Measurements from ENCODE around the gene ME2.
"Not testable (repeated sequence)": the region's sequence is repeated elsewhere in the genome, so short reads cannot be mapped to it uniquely, and the experiment has no call there.

Gene ME2

DNA sequence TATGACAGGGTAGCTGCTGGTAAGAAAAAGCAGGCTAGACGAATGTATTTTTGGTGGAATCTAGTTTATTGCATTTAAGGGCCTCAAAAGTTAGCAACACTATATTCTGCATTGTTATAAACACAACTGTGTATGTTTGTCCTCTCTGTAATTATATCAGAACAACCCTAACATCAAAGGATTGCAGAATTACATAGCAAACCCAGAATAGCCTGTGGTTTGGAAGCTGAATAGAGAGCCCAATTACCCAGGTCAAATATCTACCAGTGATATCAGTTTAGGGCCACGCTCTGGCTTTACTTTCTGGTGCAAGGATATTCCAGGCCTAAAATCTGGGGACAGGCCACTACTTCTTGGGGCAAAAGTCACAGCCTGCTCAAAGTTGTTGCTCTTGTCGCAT lies 34.0 kb upstream of the ME2 start:
- TF ChIP-seq PAX5 (IDR thresholded peaks at IDR 0.05; ENCODE audit: insufficient read depth, low read length, severe bottlenecking) (no peak), TAF1 (IDR thresholded peaks at IDR 0.05; ENCODE audit: low read depth, low read length) (no peak), POLR2A (IDR thresholded peaks at IDR 0.05; ENCODE audit: low read depth, low read length) (no peak), POLR2AphosphoS5 (IDR thresholded peaks at IDR 0.05; ENCODE audit: low read depth, low read length) (no peak), SPI1 (IDR thresholded peaks at IDR 0.05; ENCODE audit: low read depth, low read length) (no peak), POU2F2 (IDR thresholded peaks at IDR 0.05; ENCODE audit: low read depth, low read length) (no peak)
- no peak for FAIRE-seq
- no peak for DNase-seq (ENCODE audit: insufficient read length, low spot score)

GRCh38 chr18:50847192-50847591 lies 31.7 kb upstream of the ME2 start:
- no peak for TF ChIP-seq POLR2AphosphoS5 (IDR thresholded peaks at IDR 0.05; ENCODE audit: low read depth, low read length)
- TF ChIP-seq PAX5 (IDR thresholded peaks at IDR 0.05; ENCODE audit: insufficient read depth, low read length, severe bottlenecking), result no peak
- DNase-seq (ENCODE audit: insufficient read length, low spot score) (no peak), FAIRE-seq (no peak)

DNA sequence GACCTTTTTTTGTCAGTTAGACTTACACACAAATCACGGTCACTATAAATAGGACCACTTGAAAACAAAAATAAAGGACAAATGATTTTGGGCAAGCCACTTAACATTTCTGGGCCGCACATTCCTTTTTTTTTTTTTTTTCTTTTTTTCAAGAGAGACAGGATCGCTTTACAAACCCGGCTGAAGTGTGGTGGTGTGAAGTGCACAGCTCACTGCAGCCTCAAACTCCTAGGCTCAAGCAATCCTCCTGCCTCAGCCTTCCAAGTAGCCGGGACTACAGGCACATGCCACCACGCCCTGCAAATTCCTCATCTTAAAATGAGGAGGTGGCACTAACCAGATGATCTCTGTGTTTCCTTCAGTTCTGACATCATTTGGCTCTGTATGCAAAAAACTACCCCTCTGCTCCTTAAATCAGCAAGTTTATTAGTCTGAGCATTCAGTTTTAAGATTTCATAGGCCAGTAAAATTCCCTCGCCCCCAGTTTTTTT lies 30.8 kb upstream of the ME2 start:
- TF ChIP-seq POU2F2 (IDR thresholded peaks at IDR 0.05; ENCODE audit: low read depth, low read length), result no peak
- no peak for TF ChIP-seq SPI1 (IDR thresholded peaks at IDR 0.05; ENCODE audit: low read depth, low read length)
- TF ChIP-seq POLR2AphosphoS5 (IDR thresholded peaks at IDR 0.05; ENCODE audit: low read depth, low read length), result no peak
- TF ChIP-seq TAF1 (IDR thresholded peaks at IDR 0.05; ENCODE audit: low read depth, low read length), result no peak
- no peak for TF ChIP-seq POLR2A (IDR thresholded peaks at IDR 0.05; ENCODE audit: low read depth, low read length)
- no peak for TF ChIP-seq PAX5 (IDR thresholded peaks at IDR 0.05; ENCODE audit: insufficient read depth, low read length, severe bottlenecking)
- no peak for DNase-seq (ENCODE audit: insufficient read length, low spot score)
- no peak for FAIRE-seq

DNA sequence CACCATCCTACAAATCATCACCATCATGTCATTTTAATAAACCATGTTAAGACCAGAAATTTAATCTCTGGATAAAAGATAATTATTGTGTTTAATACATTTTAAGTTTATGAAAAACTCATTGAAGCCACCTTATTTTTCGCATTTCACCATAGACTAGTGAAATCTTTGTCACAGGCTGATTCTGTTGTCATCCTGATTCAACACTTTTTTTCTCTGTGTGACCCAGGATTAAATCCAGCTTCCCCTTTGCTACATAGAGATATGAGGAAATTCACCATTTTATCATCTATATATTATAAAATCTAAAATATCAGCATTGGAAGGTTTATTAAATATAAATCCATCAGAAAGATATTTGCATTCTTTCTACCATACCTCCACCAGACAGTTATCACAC lies 29.9 kb upstream of the ME2 start:
- no peak for TF ChIP-seq TAF1 (IDR thresholded peaks at IDR 0.05; ENCODE audit: low read depth, low read length)
- TF ChIP-seq PAX5 (IDR thresholded peaks at IDR 0.05; ENCODE audit: insufficient read depth, low read length, severe bottlenecking), result no peak
- no peak for TF ChIP-seq POU2F2 (IDR thresholded peaks at IDR 0.05; ENCODE audit: low read depth, low read length)
- TF ChIP-seq POLR2A (IDR thresholded peaks at IDR 0.05; ENCODE audit: low read depth, low read length), result no peak
- no peak for TF ChIP-seq POLR2AphosphoS5 (IDR thresholded peaks at IDR 0.05; ENCODE audit: low read depth, low read length)
- TF ChIP-seq SPI1 (IDR thresholded peaks at IDR 0.05; ENCODE audit: low read depth, low read length), result no peak
- FAIRE-seq, result no peak
- DNase-seq (ENCODE audit: insufficient read length, low spot score), result no peak

- no peak for TF ChIP-seq SPI1 (IDR thresholded peaks at IDR 0.05; ENCODE audit: low read depth, low read length)
- TF ChIP-seq TAF1 (IDR thresholded peaks at IDR 0.05; ENCODE audit: low read depth, low read length), result no peak
- TF ChIP-seq POLR2AphosphoS5 (IDR thresholded peaks at IDR 0.05; ENCODE audit: low read depth, low read length), result no peak
- no peak for TF ChIP-seq POU2F2 (IDR thresholded peaks at IDR 0.05; ENCODE audit: low read depth, low read length)
- no peak for TF ChIP-seq PAX5 (IDR thresholded peaks at IDR 0.05; ENCODE audit: insufficient read depth, low read length, severe bottlenecking)
- TF ChIP-seq POLR2A (IDR thresholded peaks at IDR 0.05; ENCODE audit: low read depth, low read length), result no peak
- FAIRE-seq, result no peak
- no peak for DNase-seq (ENCODE audit: insufficient read length, low spot score)
These were observed 29.5 kb upstream of the ME2 start for GRCh38 chr18:50849419-50849821.

DNA sequence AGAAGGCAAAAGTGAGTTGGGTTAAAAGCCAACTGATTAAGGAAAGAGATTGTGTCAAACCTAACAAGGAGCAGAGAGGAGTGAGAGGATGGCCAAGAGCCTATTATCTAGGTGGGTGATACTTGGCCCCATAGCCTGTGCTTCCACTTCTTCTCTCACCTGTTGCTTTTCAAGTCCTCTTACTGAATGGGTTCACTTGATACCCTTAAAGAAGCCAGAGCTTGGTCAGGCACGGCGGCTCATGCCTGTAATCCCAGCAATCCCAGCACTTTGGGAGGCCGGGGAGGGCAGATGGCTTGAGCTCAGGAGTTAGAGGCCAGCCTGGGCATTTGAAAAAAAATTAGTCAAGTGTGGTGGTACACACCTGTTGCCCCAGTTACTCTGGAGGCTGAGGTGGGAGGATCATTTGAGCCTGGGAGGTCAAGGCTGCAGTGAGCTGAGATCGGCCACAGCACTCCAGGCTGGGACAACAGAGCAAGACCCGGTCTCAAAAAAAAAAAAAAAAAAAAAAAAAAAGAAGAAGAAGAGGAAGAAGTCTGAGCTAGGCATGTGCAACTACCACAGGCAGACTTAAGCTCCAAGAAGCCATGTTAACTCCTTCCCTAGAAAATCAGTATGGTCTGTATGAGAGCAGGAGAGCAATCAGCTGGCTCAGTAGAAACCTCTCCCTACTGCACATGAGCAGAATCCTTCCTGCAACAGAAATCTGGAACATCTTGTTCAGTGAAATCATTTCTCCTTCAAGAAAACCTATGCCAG lies 28.4 kb upstream of the ME2 start:
- no peak for FAIRE-seq
- DNase-seq (ENCODE audit: insufficient read length, low spot score), result no peak
- TF ChIP-seq SPI1 (IDR thresholded peaks at IDR 0.05; ENCODE audit: low read depth, low read length) (no peak), PAX5 (IDR thresholded peaks at IDR 0.05; ENCODE audit: insufficient read depth, low read length, severe bottlenecking) (no peak), POLR2AphosphoS5 (IDR thresholded peaks at IDR 0.05; ENCODE audit: low read depth, low read length) (no peak), TAF1 (IDR thresholded peaks at IDR 0.05; ENCODE audit: low read depth, low read length) (no peak), POLR2A (IDR thresholded peaks at IDR 0.05; ENCODE audit: low read depth, low read length) (no peak), POU2F2 (IDR thresholded peaks at IDR 0.05; ENCODE audit: low read depth, low read length) (no peak)

DNA sequence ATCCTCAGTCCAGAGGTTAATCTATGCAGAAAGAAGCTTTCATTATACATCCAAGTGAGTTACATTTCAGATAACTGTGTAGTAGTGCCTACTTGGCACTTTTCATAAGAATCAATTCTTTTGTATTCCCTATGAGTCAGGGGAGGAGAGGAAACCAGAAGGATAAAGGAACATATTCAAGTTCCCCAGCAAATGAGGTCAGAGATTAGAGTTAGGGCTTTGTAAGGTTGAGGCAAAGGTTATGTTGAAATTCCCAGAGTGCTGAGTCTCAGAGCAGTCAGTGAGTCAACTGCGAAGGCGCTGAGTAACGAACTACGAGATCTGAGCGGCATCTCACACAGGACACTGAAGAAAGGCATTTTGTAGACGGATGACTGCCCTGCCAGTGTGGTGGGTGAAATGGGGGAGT lies 25.1 kb upstream of the ME2 start:
- DNase-seq (ENCODE audit: insufficient read length, low spot score) (no peak), FAIRE-seq (no peak)
- no peak for TF ChIP-seq POU2F2 (IDR thresholded peaks at IDR 0.05; ENCODE audit: low read depth, low read length)

DNA sequence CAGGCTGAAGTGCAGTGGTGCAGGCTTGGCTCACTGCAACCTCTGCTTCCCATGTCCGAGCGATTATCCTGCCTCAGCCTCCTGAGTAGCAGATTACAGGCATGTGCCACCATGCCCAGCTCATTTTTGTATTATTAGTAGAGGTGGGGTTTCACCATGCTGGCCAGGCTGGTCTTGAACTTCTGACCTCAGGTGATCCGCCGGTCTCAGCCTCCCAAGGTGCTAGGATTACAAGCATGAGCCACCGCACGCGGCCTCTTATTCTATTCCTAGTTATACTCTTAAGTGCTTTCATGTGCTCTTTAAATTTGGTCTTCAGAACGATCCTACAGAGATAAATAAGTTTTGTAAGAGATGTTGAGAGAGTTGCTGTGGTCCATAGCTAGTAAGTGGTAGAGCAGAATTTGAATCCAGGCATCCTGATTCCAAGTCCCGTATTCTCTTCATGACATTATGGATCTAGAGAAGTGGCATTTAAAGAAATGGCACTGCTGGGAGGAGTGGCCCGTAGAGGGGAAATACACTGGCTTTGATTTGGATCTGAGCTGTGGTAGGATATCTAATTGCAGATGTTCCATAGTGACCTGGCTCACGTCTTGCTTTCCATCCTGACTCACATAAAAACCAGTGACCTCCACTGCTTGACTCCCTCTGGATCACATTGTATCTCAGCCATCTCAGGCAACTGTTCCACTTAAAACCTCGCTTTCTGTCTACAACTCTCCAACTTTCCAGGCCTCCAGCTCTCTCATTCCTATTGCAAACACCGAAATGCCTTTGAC lies 22.8 kb upstream of the ME2 start:
- no peak for DNase-seq (ENCODE audit: insufficient read length, low spot score)
- TF ChIP-seq POLR2AphosphoS5 (IDR thresholded peaks at IDR 0.05; ENCODE audit: low read depth, low read length) (no peak), SPI1 (IDR thresholded peaks at IDR 0.05; ENCODE audit: low read depth, low read length) (no peak)
- FAIRE-seq, result no peak

DNA sequence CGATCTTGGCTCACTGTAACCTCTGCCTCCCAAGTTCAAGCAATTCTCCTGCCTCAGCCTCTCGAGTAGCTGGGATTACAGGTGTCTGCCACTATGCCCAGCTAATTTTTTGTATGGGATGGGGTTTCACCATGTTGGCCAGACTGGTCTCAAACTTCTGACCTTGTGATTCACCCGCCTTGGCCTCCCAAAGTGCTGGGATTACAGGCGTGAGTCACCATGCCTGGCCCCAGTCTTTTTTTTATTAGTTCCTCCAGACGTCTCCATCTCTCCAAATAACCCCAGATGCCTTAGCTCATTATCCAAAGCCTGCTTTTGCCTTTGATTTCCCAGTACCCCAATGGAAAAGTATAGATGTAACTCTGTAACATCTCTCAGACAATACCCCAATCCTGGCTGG lies 21.8 kb upstream of the ME2 start:
- not testable (repeated sequence) for FAIRE-seq; DNase-seq (ENCODE audit: insufficient read length, low spot score)

GRCh38 chr18:50857694-50858093 lies 21.2 kb upstream of the ME2 start:
- no peak for TF ChIP-seq PAX5 (IDR thresholded peaks at IDR 0.05; ENCODE audit: insufficient read depth, low read length, severe bottlenecking)
- FAIRE-seq (no peak), DNase-seq (ENCODE audit: insufficient read length, low spot score) (no peak)

All from GM12891 (cell line).